ENCODE data around the gene ANKRD62.
"Not testable (repeated sequence)": the region's sequence is repeated elsewhere in the genome, so short reads cannot be mapped to it uniquely, and the experiment has no call there.

The ANKRD62 gene

GRCh38 chr18:12102136-12102842 is 8.6 kb downstream of the ANKRD62 start:
- TF ChIP-seq ZNF274 (IDR thresholded peaks at IDR 0.05; ENCODE audit: low read depth, low read length): no peak
- H3K4me3 ChIP-seq (ENCODE audit: low read length): no peak overlapping the region

GRCh38 chr18:12106471-12106870 is 12.8 kb downstream of the ANKRD62 start:
- no peak for TF ChIP-seq ZNF274 (IDR thresholded peaks at IDR 0.05; ENCODE audit: low read depth, low read length)
- H3K4me3 ChIP-seq (ENCODE audit: low read length): no peak overlapping the region

- TF ChIP-seq ZNF274 (IDR thresholded peaks at IDR 0.05; ENCODE audit: low read depth, low read length): no peak
- no peak overlapping the region for H3K4me3 ChIP-seq (ENCODE audit: low read length)
Measured at GRCh38 chr18:12109836-12110235, 16.2 kb downstream of the ANKRD62 start.

GRCh38 chr18:12113999-12114646 is 20.5 kb downstream of the ANKRD62 start:
- TF ChIP-seq ZNF274 (IDR thresholded peaks at IDR 0.05; ENCODE audit: low read depth, low read length): no peak
- H3K4me3 ChIP-seq (ENCODE audit: low read length): no peak overlapping the region

GRCh38 chr18:12119358-12119757 is 25.7 kb downstream of the ANKRD62 start:
- no peak for TF ChIP-seq ZNF274 (IDR thresholded peaks at IDR 0.05; ENCODE audit: low read depth, low read length)
- H3K4me3 ChIP-seq (ENCODE audit: low read length): no peak overlapping the region

- H3K4me3 ChIP-seq (ENCODE audit: low read length): no peak overlapping the region
- no peak for TF ChIP-seq ZNF274 (IDR thresholded peaks at IDR 0.05; ENCODE audit: low read depth, low read length)
Measured at GRCh38 chr18:12121175-12122042, 27.8 kb downstream of the ANKRD62 start.

DNA sequence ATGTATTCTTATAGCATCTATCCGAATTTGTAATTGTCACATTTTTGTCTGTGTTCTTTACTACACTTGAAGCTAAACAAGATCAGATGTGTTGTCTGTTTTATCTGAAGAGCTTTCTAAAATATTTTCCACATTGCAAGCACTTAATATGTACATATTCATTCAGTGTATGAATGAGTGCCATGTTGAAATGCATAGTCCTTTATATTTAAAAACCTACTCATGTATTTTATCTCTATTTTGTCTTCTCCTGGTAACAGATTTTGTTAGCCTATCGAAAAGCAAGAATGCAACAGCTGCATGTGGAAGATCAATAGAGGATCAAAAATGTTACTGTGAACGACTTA is 28.4 kb downstream of the ANKRD62 start:
- H3K4me3 ChIP-seq (ENCODE audit: low read length): not testable (repeated sequence)

DNA sequence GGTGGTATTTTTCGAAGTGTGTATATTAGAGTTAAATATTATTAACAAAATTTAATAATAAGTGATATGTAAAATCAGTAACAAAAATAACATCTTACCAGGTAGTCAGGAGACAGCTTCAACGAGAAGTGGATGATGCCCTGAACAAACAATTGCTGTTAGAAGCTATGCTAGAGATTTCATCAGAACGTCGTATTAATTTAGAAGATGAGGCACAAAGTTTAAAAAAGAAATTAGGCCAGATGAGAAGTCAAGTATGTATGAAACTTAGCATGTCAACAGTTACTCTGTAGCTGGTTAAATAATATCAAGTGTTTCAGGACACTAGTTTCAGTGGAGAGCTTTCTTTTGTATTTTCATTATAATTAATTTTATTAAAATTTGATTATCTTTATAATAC is 34.0 kb downstream of the ANKRD62 start:
- not testable (repeated sequence) for H3K4me3 ChIP-seq (ENCODE audit: low read length)

DNA sequence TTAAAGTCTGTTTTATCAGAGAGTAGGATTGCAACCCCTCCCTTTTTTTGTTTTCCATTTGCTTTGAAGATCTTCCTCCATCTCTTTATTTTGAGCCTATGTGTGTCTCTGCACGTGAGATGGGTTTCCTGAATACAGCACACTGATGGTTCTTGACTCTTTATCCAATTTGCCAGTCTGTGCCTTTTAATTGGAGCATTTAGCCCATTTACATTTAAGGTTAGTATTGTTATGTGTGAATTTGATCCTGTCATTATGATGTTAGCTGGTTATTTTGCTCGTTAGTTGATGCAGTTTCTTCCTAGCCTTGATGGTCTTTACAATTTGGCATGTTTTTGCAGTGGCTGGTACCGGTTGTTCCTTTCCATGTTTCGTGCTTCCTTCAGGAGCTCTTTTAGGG is 45.2 kb downstream of the ANKRD62 start:
- H3K4me3 ChIP-seq (ENCODE audit: low read length): not testable (repeated sequence)

DNA sequence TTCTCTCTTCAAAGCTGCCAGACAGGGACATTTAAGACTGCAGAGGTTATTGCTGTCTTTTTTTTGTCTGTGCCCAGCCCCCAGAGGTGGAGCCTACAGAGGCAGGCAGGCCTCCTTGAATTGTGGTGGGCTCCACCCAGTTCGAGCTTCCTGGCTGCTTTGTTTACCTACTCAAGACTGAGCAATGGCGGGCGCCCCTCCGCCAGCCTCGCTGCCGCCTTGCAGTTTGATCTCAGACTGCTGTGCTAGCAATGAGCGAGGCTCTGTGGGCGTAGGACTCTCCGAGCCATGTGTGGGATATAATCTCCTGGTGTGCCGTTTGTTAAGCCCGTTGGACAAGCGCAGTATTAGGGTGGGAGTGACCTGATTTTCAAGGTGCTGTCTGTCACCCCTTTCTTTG is 47.2 kb downstream of the ANKRD62 start:
- H3K4me3 ChIP-seq (ENCODE audit: low read length): not testable (repeated sequence)

- H3K4me3 ChIP-seq (ENCODE audit: low read length): not testable (repeated sequence)
Measured at GRCh38 chr18:12141778-12142177, 48.1 kb downstream of the ANKRD62 start.

DNA sequence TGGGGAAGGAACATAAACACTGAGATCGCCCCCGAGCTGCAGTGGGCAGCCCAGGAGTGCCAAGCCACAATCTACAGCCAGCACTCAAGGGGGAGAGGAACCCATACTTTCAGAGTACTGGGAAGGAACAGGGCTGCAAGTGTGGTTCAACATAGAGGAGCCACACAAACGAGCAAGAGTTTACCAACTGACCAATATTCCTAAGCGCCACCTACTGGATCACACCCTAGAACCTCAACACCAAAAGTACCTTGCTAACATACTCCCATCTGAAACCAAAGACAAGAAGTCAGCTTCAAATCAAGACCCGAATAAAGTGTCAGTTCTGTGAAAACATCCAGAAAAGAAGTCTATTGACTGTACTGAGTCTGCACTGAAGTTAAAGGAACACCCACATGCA is 55.8 kb downstream of the ANKRD62 start:
- H3K4me3 ChIP-seq (ENCODE audit: low read length): not testable (repeated sequence)

GRCh38 chr18:12154361-12154760 is 60.7 kb downstream of the ANKRD62 start:
- no peak for TF ChIP-seq ZNF274 (IDR thresholded peaks at IDR 0.05; ENCODE audit: low read depth, low read length)
- no peak overlapping the region for H3K4me3 ChIP-seq (ENCODE audit: low read length)

GRCh38 chr18:12155996-12156395 is 62.4 kb downstream of the ANKRD62 start:
- TF ChIP-seq ZNF274 (IDR thresholded peaks at IDR 0.05; ENCODE audit: low read depth, low read length): no peak
- no peak overlapping the region for H3K4me3 ChIP-seq (ENCODE audit: low read length)

DNA sequence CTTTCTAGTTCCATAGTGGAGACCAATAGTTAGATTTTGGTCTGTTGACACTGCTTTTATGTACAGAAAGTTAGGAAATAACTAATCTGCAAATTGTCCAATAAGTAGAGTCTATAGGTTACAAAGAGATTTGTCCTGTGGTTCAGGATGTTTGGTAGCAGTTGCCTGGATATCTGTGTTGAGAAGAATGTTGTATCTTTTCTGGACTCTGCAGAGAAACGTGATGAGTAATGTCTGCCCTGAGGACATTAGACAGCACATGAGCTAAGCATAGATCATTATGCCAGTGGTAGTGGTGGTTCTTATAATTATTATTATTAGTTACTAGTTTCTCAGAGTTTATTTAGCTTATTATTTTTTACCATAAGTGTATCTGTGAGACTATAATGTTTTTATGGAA is 65.8 kb downstream of the ANKRD62 start:
- TF ChIP-seq ZNF274 (IDR thresholded peaks at IDR 0.05; ENCODE audit: low read depth, low read length): no peak
- no peak overlapping the region for H3K4me3 ChIP-seq (ENCODE audit: low read length)
